ENCODE measurements around the gene CMIP.

DNA sequence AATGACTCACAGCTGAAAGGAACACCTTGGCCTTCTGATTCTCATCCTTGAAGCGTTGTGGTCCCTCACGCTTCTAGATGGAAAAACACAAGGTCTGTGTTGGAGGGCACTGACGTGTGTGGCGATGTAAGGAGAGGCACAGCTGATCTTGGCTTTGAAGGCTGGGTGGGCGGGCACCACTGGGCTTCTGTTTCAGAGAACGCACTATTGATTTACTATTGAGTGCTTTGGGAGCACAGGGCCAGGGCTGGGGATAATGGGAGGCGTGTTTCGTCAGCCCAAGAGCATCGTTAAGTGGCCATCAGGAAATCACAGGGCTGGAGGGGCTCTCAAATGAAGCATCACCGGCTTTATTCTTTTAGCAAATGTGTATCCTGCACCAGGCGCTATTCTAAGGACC is 70.7 kb downstream of the CMIP start:
- TF ChIP-seq, protein P1, sequence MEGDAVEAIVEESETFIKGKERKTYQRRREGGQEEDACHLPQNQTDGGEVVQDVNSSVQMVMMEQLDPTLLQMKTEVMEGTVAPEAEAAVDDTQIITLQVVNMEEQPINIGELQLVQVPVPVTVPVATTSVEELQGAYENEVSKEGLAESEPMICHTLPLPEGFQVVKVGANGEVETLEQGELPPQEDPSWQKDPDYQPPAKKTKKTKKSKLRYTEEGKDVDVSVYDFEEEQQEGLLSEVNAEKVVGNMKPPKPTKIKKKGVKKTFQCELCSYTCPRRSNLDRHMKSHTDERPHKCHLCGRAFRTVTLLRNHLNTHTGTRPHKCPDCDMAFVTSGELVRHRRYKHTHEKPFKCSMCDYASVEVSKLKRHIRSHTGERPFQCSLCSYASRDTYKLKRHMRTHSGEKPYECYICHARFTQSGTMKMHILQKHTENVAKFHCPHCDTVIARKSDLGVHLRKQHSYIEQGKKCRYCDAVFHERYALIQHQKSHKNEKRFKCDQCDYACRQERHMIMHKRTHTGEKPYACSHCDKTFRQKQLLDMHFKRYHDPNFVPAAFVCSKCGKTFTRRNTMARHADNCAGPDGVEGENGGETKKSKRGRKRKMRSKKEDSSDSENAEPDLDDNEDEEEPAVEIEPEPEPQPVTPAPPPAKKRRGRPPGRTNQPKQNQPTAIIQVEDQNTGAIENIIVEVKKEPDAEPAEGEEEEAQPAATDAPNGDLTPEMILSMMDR (IDR thresholded peaks at IDR 0.05) = no peak
- TF ChIP-seq POLR2A (IDR thresholded peaks at IDR 0.05) = no peak
